ENCODE measurements around the gene DCTN5.

DNA sequence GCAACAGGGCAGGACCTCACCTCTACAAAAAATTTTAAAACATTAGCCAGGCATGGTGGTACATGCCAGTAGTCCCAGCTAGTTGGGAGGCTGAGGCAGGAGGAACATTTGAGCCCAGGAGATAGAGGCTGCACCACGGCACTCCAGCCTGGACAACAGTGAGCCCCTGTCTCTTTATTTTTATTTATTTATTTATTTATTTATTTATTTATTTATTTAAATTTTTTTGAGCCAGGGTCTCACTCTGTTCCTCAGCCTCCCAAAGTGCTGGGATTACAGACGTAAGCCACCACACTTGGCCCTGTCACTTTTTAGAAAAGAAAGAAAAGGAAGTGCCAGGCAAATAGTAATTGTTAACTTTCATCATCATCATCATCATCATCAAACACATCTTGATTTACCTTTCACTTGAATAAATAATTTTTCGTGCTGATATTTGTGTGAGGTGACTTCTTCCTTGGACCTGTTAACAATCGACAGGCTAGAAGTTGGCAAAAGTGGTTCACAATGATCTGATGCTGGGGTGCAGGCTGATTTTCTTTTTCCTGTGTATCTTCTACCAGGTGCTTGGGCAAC is 6.7 kb upstream of the DCTN5 start:
- TF ChIP-seq POLR2AphosphoS5 (IDR thresholded peaks at IDR 0.05) (no peak), CTCF (IDR thresholded peaks at IDR 0.05 in 8 of 11, conservative IDR thresholded peaks at IDR 0.05 in 3 of 11) (no peak)
